HepG2 (cell line): ENCODE results near the gene SMCO4. TPM values are rescaled to one million over a fixed set of nuclear protein-coding genes. Genes with fewer than 3 reads are reported as not detected.

ENCODE experiments used
- ATAC-seq: fragments of 200-7000 bp; cut with Tn5 transposase; 3 replicates; pipeline ENCODE4 v1.9.1; 2020; ENCODE audit warnings: mild to moderate bottlenecking, moderate library complexity
- BruUV-seq: library from RNA; stranded (reverse); fragments of 400-500 nt; replicated peaks from 2 replicates; lab custom pipeline; 2021; lab: Mats Ljungman, UMichigan
- CTCF ChIA-PET: fragments of 300-600 bp; formaldehyde crosslinking; extraction: SDS; loops from one replicate; lab custom pipeline; 2021; ENCODE audit warnings: low total read pairs, inconsistent platforms, low intra/inter-chr PET ratio; lab: Yijun Ruan, JAX
- POLR2A ChIA-PET: fragments of 350-600 bp; sonication (Branson Sonifier 250); formaldehyde crosslinking; loops from one replicate; lab custom pipeline; 2020; ENCODE audit warnings: antibody characterized with exemption, inconsistent platforms; lab: Yijun Ruan, JAX
- DNase-seq: peaks from one replicate; pipeline ENCODE4 v3.0.0-alpha.2; 2015; ENCODE audit warnings: low spot score
- FAIRE-seq: peaks from 3 replicates; lab custom pipeline; 2011; peaks lifted over from hg19 to GRCh38; lab: Jason Lieb, UNC
- H2AFZ ChIP-seq: one replicate; pipeline ENCODE4 v1.6.1; 2011; ENCODE audit warnings: low read length, inconsistent platforms
- H3K27ac ChIP-seq: fragments of 300-600 bp; 3 replicates; pipeline ENCODE4 v1.8.0; 2011; ENCODE audit warnings: mixed run types, mild to moderate bottlenecking, mixed read lengths, low read length, inconsistent platforms; ENCODE audit not compliant: insufficient read depth; ENCODE audit errors: extremely low read length
- H3K27me3 ChIP-seq, 2 experiments: fragments of 200-600 bp in 1 of 2; 2 replicates in 1 of 2; 3 replicates in 1 of 2; pipeline versions ENCODE4 v1.6.0 to v1.8.0; 2011; ENCODE audit warnings: low read length in 2 of 2, mild to moderate bottlenecking in 2 of 2, moderate library complexity in 2 of 2, inconsistent platforms in 1 of 2; ENCODE audit not compliant: insufficient read depth in 2 of 2, control insufficient read depth in 1 of 2
- H3K36me3 ChIP-seq, 2 experiments: fragments of 200-600 bp in 1 of 2; replicated peaks in 1 of 2; 2 replicates in 1 of 2; 3 replicates in 1 of 2; pipeline versions ENCODE4 v1.5.1 to v1.8.0; 2011; ENCODE audit warnings: low read length in 2 of 2, inconsistent platforms in 1 of 2; ENCODE audit not compliant: insufficient read depth in 2 of 2, control insufficient read depth in 1 of 2
- H3K4me1 ChIP-seq: 2 replicates; pipeline ENCODE4 v1.5.1; 2012; ENCODE audit warnings: low read length, inconsistent platforms; ENCODE audit not compliant: insufficient read depth
- H3K4me2 ChIP-seq: 2 replicates; pipeline ENCODE4 v1.6.0; 2011; ENCODE audit warnings: low read depth, low read length, inconsistent platforms
- H3K4me3 ChIP-seq, 3 experiments: fragments of 200-600 bp in 1 of 3; sonication (generic), shearing (Covaris generic) in 1 of 3; replicated peaks in 1 of 3; 2 replicates each; pipeline ENCODE4 v1.5.1; 2011 to 2016; ENCODE audit warnings: low read length in 3 of 3, inconsistent platforms in 2 of 3, low read depth in 2 of 3, mild to moderate bottlenecking in 2 of 3, control low read depth in 1 of 3, mixed read lengths in 1 of 3; ENCODE audit not compliant: insufficient read depth in 1 of 3
- H3K79me2 ChIP-seq: one replicate; pipeline ENCODE4 v1.6.1; 2011; ENCODE audit warnings: low read length, inconsistent platforms; ENCODE audit not compliant: insufficient read depth
- H3K9ac ChIP-seq: 2 replicates; pipeline ENCODE4 v1.6.0; 2011; ENCODE audit warnings: mild to moderate bottlenecking, low read depth, low read length, inconsistent platforms; ENCODE audit not compliant: insufficient read depth
- H3K9me3 ChIP-seq: 2 replicates; pipeline ENCODE4 v1.5.1; 2012; ENCODE audit warnings: mild to moderate bottlenecking, low read length
- H4K20me1 ChIP-seq: 2 replicates; pipeline ENCODE4 v1.6.0; 2011; ENCODE audit warnings: inconsistent platforms, mild to moderate bottlenecking, low read length, moderate library complexity; ENCODE audit not compliant: insufficient read depth
- MED1 ChIP-seq: sonication (generic); formaldehyde crosslinking; IDR thresholded peaks from 2 replicates; pipeline ENCODE4 v1.4.0; 2020; ENCODE audit warnings: missing genetic modification reagents
- MLX ChIP-seq: IDR thresholded peaks from 2 replicates; pipeline ENCODE4 v1.6.1; 2016
- NAIF1 ChIP-seq: sonication (generic); formaldehyde crosslinking; IDR thresholded peaks from 2 replicates; pipeline ENCODE4 v1.5.0; 2020; ENCODE audit warnings: mild to moderate bottlenecking, missing genetic modification reagents, borderline replicate concordance
- PBX2 ChIP-seq: IDR thresholded peaks from 2 replicates; pipeline ENCODE4 v1.6.1; 2016; ENCODE audit warnings: control low read depth
- RFX5 ChIP-seq: IDR thresholded peaks from 2 replicates; pipeline ENCODE4 v1.6.1; 2011; ENCODE audit warnings: low read depth, low read length, improper control_type of control experiment
- SOX5 ChIP-seq: IDR thresholded peaks from 2 replicates; pipeline ENCODE4 v1.6.1; 2016; ENCODE audit warnings: borderline replicate concordance
- ZHX2 ChIP-seq, 2 experiments: sonication (generic) in 1 of 2; formaldehyde crosslinking in 1 of 2; IDR thresholded peaks; 2 replicates each; pipeline versions ENCODE4 v1.6.1 to v1.9.0; 2014 to 2022; ENCODE audit warnings: antibody characterized with exemption in 1 of 2, borderline replicate concordance in 1 of 2, inconsistent platforms in 1 of 2, low read depth in 1 of 2, missing genetic modification reagents in 1 of 2
- ZKSCAN8 ChIP-seq: IDR thresholded peaks from 2 replicates; pipeline ENCODE4 v1.6.1; 2016; ENCODE audit warnings: borderline replicate concordance, missing genetic modification reagents, missing compliant biosample characterization
- ZNF230 ChIP-seq: sonication (generic); formaldehyde crosslinking; IDR thresholded peaks from 2 replicates; pipeline ENCODE4 v1.4.0; 2020; ENCODE audit warnings: mild to moderate bottlenecking, missing genetic modification reagents
- ZNF33B ChIP-seq: sonication (generic); formaldehyde crosslinking; IDR thresholded peaks from 2 replicates; pipeline ENCODE4 v1.5.1; 2020; ENCODE audit warnings: mild to moderate bottlenecking, missing genetic modification reagents
- ZNF431 ChIP-seq: sonication (generic); formaldehyde crosslinking; IDR thresholded peaks from 2 replicates; pipeline ENCODE4 v1.9.0; 2022; ENCODE audit warnings: missing genetic modification reagents, low read depth, mild to moderate bottlenecking, borderline replicate concordance
- ZNF513 ChIP-seq: sonication (generic); formaldehyde crosslinking; conservative IDR thresholded peaks from 2 replicates; pipeline ENCODE4 v1.5.0; 2020; ENCODE audit warnings: missing genetic modification reagents
- ZNF672 ChIP-seq: sonication (generic); formaldehyde crosslinking; IDR thresholded peaks from 2 replicates; pipeline ENCODE4 v1.8.1; 2022; ENCODE audit warnings: missing genetic modification reagents
- ZNF788 ChIP-seq: sonication (generic); formaldehyde crosslinking; IDR thresholded peaks from 2 replicates; pipeline ENCODE4 v1.5.0; 2020; ENCODE audit warnings: mild to moderate bottlenecking, missing genetic modification reagents, borderline replicate concordance
- WGBS: methylation state at CpG from one replicate; pipeline ENCODE4 v1.1.6; 2017; ENCODE audit warnings: low lambda C conversion rate; 5-methylcytosine and 5-hydroxymethylcytosine counted together
- in situ Hi-C: cut with HindIII; loops from 2 replicates; pipeline ENCODE4 v1.10.0; 2017; ENCODE audit warnings: low pct_unique_long_range_greater_than_20kb; ENCODE audit not compliant: extremely low pct_ligation_motif_present
- intact Hi-C: fragments of 100-400 bp; cut with micrococcal nuclease; formaldehyde crosslinking; loops from one replicate; pipeline ENCODE4 v1.10.0; 2022; ENCODE audit not compliant: unreplicated experiment
- polyA plus RNA-seq, 8 experiments: library from polyadenylated mRNA; depleted of rRNA in 3 of 8; stranded (reverse) in 7 of 8; unstranded in 1 of 8; fragments of >200 nt; fragmentation: Illumina TruSeq in 4 of 8; extraction: Trizol in 4 of 8; gene quantifications; 2 replicates each; pipeline versions ENCODE4 v1.2.1 to v1.2.3, GENCODE V29; 2011 to 2016; ENCODE audit warnings: low read depth in 4 of 8, missing spikeins in 1 of 8, mixed read lengths in 1 of 8; ENCODE audit not compliant: insufficient read depth in 1 of 8
- total RNA-seq, 5 experiments: library from RNA; depleted of rRNA; stranded (reverse); fragments of >200 nt; fragmentation: Illumina TruSeq; extraction: Trizol; gene quantifications; 2 replicates each; pipeline ENCODE4 v1.2.3, GENCODE V29; 2016; ENCODE audit warnings: low read depth in 1 of 5

SMCO4 gene
- total and polyA plus RNA-seq, 2 of the 13 experiments (the other 11 are each of a cell fraction or from before 2014, with no cell fraction given), result 10.6 to 28.5 TPM

GRCh38 chr11:93493252-93493897 is 49.8 kb downstream of the SMCO4 start:
- CTCF ChIA-PET, result no interaction called here
- DNase-seq, result peak; percentile 79
- BruUV-seq, result no TSS peak
- TF ChIP-seq ZNF230 (no peak), ZNF33B (no peak), MED1 (peak; percentile 21; the same call in 1 of the 2 replicates), MLX (CRISPR knock-in tag) (no peak), SOX5 (CRISPR knock-in tag) (peak; percentile 39; the same call in 1 of the 2 replicates), NAIF1 (CRISPR knock-in tag) (no peak), PBX2 (CRISPR knock-in tag) (no peak), ZNF672 (CRISPR knock-in tag) (no peak), ZNF788 (CRISPR knock-in tag) (peak; percentile 28; the same call in 1 of the 2 replicates), RFX5 (no peak), ZNF431 (CRISPR knock-in tag) (no peak), ZNF513 (no peak), ZKSCAN8 (CRISPR knock-in tag) (no peak), ZHX2 (IDR thresholded peaks at IDR 0.05; ENCODE audit: low read depth) (no peak), ZHX2 (CRISPR knock-in tag; IDR thresholded peaks at IDR 0.05; ENCODE audit: borderline replicate concordance) (no peak)

More at GRCh38 chr11:93493252-93493897, 49.8 kb downstream of the SMCO4 start:
- 14% methylated on average over 7 of the region's 8 CpGs for WGBS
- Histone ChIP-seq H3K9ac (no peak overlapping the region; the same call in 1 of the 2 replicates), H3K4me2 (peak overlapping the region; percentile 79), H3K27ac (peak overlapping the region; percentile 66), H3K79me2 (no peaks in the 10 kb centered on the region), H3K36me3 (0 out of 5 replicates have a peak, but pooled peaks cover 0 to 9% of the 10 kb centered on the region in 2 experiments), H3K4me1 (peaks cover 68% of the 10 kb centered on the region), H3K9me3 (no peaks in the 10 kb centered on the region), H3K27me3 (no peaks in the 10 kb centered on the region), H2AFZ (no peak overlapping the region), H4K20me1 (peaks cover 9% of the 10 kb centered on the region; the same call in 1 of the 2 replicates), H3K4me3 (peak overlapping the region in 1 of 3 experiments; percentile 60; a peak in 2 of 6 replicates)
- ATAC-seq, result peak; percentile 95
- peak; percentile 80 for FAIRE-seq
- POLR2A ChIA-PET, result interaction anchor here (1.0 to 2.8 kb wide), 7 partner anchors 8 to 249 kb away, joined by 3 to 25 read pairs (median 5); partner anchors contain the start of genes C11orf54, SMCO4 and TAF1D
- intact Hi-C loops, result loop anchor here (1.0 kb wide), 1 partner anchor 37 kb away; no protein-coding TSS in a partner anchor
- in situ Hi-C loops, result loop anchor here (5.0 kb wide), 1 partner anchor 34 kb away; no protein-coding TSS in a partner anchor
